ENCODE data around the gene CTR9. TPM values are rescaled to one million over a fixed set of nuclear protein-coding genes. Genes with fewer than 3 reads are reported as not detected.
A peak's percentile ranks its signal among the peaks of the same experiment; 100 is the strongest.

CTR9 gene
- 10 to 100 TPM; 22.5 to 24.5 TPM for total RNA-seq
- long read RNA-seq, full-length matches to known transcripts: 5 of 30 reads
- long read RNA-seq, partial matches to known transcripts: 23 of 30 reads
- long read RNA-seq, other reads (novel, unspliced or antisense): 2 of 30 reads

DNA sequence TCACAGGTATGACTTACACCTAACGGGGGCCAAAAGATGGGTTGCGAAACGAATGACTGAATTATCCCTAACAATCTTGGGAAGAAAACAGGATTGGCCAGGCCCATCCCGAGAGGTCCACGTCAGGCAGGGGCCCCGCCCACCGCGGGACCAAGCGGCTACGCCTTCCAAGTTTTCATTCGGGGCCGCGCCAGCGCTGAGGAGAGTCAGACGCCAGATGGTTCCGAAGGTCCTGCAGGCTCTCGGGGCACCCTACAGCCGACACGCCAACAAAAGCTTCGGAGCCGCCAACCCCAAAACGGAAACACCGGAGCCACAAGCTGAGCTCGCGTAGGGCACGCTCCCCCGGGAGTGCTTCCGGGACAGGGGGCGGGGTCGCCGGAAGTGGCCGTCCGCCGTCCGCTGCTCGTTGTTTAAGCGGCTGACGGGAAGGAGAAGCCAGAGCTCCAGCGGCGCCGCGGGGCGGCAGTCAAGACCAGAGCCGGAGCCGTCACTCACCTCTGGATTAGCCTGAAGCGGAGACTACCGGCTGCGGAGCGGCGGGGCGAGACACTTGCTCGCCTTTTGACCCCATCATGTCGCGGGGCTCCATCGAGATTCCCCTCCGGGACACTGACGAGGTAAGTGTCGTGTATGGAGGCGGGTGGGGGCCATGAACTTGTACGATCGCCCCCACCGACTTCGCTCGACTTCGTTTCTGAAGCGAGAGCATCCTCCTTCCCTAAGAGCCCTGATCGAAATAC, at the start of gene CTR9:
TSS of gene CTR9 (plus strand) at position 409 of the 743 bp plus-strand sequence. CDS start at position 576, 167 bp downstream.
- ATAC-seq: peak; percentile 98
- DNase-seq: peak; percentile 95
- intact Hi-C loops (cut with DNase I): no loop called here

GRCh38 chr11:10701982-10702381, 49.1 kb upstream of the CTR9 start:
- ATAC-seq (no peak), DNase-seq (no peak)
- intact Hi-C loops (cut with DNase I): no loop called here

- ATAC-seq: peak in 1 of 2 donors; percentile 32
- DNase-seq: no peak
- intact Hi-C loops (cut with DNase I): no loop called here
These were observed 42.9 kb upstream of the CTR9 start for GRCh38 chr11:10708131-10708530.

DNA sequence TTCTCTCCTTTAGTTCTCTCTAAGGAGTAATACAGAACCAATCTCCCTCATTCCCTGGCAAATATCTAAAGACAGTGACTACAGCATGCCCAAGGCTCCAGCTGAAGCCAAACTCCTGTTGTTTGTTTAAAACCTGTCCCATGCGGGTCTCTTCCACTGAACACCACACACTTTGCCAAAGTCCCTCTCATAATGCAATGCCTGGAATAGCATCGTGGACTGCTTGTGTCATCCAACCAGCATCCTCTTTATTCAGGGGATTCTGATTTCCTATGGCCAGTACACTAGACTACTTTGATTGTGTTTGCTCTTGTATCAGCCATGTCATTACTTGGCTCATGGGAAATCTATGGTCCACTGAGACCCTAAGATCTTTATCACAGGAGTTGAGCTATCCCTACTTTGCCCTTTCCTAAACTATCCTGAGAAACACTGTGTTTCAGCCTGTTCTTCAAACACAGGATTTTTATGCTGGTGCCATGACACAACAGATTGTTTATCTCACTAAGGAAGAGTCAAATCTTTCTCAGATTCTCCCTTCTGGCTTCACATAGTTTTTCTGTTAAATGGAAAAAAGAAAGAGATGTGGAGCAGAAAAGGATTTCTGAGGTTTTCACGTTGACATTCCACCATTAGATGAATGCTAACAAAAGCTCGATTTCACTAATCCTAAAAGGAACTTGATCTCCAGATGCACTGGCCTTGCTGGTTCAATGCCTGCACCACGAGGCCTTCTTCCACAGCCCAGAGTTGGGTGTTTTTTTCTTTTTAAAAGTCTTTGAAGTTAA, 41.6 kb upstream of the CTR9 start:
- ATAC-seq: no peak
- intact Hi-C loops (cut with DNase I): no loop called here
- DNase-seq: no peak

- intact Hi-C loops (cut with DNase I): no loop called here
- ATAC-seq: no peak
- no peak for DNase-seq
These were observed 35.5 kb upstream of the CTR9 start for GRCh38 chr11:10715571-10715970.

DNA sequence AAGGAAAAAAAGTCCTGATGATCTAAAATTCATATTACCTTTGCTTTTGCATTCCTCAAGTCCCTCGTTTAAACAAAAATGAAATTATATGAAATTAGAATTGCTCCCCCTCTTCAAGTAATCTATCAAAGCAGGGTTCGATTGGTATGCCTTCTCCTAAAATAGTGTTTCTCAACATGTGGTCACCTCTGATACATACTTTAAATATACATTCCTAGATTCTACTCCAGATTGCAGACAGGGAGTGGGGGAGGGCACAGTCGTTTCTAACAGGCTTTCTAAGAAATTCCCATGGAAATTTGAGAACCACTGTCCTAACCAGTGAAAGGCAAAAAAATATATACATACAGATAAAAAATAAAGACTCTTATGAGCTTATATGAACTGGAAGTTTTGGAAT, 34.9 kb upstream of the CTR9 start:
- no peak for DNase-seq
- intact Hi-C loops (cut with DNase I): no loop called here
- ATAC-seq: no peak

- intact Hi-C loops (cut with DNase I): no loop called here
- ATAC-seq: no peak
- DNase-seq: no peak
These were observed 34.3 kb upstream of the CTR9 start for GRCh38 chr11:10716543-10717259.

DNA sequence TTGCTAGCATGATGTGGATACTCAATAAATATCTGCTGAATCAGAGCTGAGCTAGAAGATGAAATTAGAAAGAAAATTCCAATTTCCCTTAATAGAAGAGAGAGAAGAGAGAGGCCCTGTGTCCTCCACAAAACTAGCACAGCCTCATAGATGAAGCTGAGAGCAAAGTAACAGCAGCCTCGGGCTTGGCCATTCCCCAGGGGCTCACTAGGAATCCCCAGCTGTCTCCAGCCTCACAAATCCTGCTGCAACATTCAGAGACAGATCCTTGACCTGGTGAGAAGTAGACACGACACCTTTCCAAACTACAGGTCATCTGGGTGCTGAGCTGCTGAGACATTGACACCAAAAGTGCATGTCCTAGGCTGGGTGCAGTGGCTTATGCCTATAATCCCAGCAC, 31.4 kb upstream of the CTR9 start:
- DNase-seq (no peak), ATAC-seq (no peak)
- intact Hi-C loops (cut with DNase I): no loop called here

- ATAC-seq (no peak), DNase-seq (no peak)
- intact Hi-C loops (cut with DNase I): no loop called here
These were observed 30.1 kb upstream of the CTR9 start for GRCh38 chr11:10720881-10721376.

DNA sequence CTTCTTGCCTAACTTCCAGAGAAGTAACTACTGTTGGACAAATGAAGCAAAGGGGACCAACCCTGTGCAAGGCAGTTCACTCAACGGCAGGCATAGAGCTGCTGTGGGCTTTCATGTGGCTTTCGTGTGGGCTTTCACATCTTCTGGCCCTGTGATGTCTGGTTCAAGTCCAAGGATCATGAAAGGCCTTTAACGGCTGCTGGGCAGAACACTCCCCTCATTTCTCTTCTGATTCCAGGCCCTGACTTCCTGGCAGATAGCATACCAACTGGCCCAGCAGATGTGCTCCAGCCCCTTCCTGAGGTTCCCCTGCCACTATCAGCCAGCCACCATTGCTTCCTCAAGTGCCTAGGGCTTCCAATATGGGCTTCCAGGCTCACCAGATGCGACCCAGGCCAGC, 28.7 kb upstream of the CTR9 start:
- intact Hi-C loops (cut with DNase I): no loop called here
- ATAC-seq (no peak), DNase-seq (no peak)

GRCh38 chr11:10725114-10725906, 25.7 kb upstream of the CTR9 start:
- DNase-seq: no peak
- intact Hi-C loops (cut with DNase I): no loop called here
- peak in 1 of 2 donors; percentile 44 for ATAC-seq

DNA sequence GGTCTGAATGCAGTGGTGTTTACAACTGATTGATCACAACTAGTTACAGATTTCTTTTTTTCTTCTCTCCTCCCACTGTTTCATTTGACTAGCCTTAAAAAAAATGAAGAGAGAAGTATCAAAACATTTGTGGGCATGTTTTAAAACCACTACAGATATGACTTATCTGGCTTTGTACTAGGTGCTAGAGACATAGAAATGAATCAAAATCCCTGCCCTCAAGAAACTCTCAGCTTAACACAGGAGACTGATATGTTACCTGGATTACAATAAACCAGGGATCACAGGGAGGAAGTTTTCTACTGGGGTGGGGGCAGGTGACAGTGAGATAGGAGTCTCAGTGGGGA, 25.2 kb upstream of the CTR9 start:
- DNase-seq (no peak), ATAC-seq (no peak)
- intact Hi-C loops (cut with DNase I): no loop called here

GRCh38 chr11:10727146-10727851, 23.7 kb upstream of the CTR9 start:
- ATAC-seq (peak; percentile 67 to 76), DNase-seq (no peak)
- intact Hi-C loops (cut with DNase I): no loop called here

DNA sequence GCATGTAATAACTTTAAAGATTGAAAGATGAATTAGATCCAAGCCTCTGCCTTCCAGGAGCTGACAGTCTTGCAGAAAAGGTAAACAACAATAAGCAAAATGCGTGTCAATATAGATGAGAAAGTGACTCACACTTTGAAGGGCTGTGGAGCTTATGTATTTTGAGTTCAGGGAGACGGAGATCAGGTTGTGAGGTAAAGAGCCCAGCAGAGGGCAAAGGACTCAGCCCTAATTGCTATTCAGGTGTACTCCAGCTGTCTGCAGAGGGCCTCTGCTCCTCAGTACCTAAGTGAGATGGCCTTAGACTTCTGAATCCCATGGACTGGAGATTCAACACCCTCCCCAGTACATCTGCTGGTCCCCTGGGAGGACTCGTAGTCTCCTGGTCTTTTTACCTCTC, 22.9 kb upstream of the CTR9 start:
- ATAC-seq (no peak), DNase-seq (no peak)
- intact Hi-C loops (cut with DNase I): no loop called here

- intact Hi-C loops (cut with DNase I): no loop called here
- DNase-seq (no peak), ATAC-seq (no peak)
These were observed 22.1 kb upstream of the CTR9 start for GRCh38 chr11:10728789-10729472.

DNA sequence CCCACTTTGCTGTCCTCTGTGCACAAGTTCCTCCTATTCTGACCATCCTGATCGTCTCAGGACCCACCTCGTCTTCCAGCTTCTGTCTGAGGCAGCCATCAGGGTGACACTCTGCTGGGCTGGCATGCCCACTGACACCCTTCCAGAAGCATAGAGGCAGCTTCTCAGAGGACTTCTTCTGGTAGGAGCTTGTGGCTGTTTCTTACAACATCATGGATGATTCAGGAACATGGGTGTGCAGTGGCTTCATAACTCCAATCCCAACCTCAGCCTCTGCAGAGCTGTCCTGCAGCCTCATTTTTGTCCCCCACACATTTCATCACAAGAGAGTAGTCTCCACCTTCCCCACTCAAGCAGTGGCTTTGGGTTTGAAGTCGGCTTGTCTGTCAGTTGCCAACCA, 20.9 kb upstream of the CTR9 start:
- intact Hi-C loops (cut with DNase I): loop anchor here (2.0 to 10.0 kb wide), 3 partner anchors 185 to 321 kb away; partner anchors contain the start of gene RNF141 (in 1 of the 2)
- no peak for DNase-seq
- ATAC-seq: no peak

GRCh38 chr11:10731064-10731680, 19.9 kb upstream of the CTR9 start:
- intact Hi-C loops (cut with DNase I): loop anchor here (2.0 to 10.0 kb wide), 3 partner anchors 186 to 322 kb away; partner anchors contain the start of gene RNF141 (in 1 of the 2)
- DNase-seq (no peak), ATAC-seq (no peak)

Measured in left cardiac atrium (tissue), 4 donors.